GM19043 (cell line): Measurements from ENCODE around the gene SLC8A3.
A peak's percentile ranks its signal among the peaks of the same experiment; 100 is the strongest.
"Not testable (repeated sequence)": the region's sequence is repeated elsewhere in the genome, so short reads cannot be mapped to it uniquely, and the experiment has no call there.

Experiments
- ATAC-seq: cut with Tn5 transposase; IDR thresholded peaks from one replicate; pipeline ENCODE4 v1.9.1; 2021; ENCODE audit warnings: low read depth; ENCODE audit not compliant: unreplicated experiment

Gene SLC8A3

GRCh38 chr14:70188659-70189455, at the start of gene SLC8A3:
TSS of gene SLC8A3 (minus strand) at chr14:70188951. CDS start at chr14:70168422, 20,529 bp downstream.
- peak; percentile 33 for ATAC-seq

- no peak for ATAC-seq
Measured at GRCh38 chr14:70237710-70238109, 49.0 kb upstream of the SLC8A3 start.

- no peak for ATAC-seq
Measured at GRCh38 chr14:70234066-70234950, 45.6 kb upstream of the SLC8A3 start.

GRCh38 chr14:70231756-70232544, 43.2 kb upstream of the SLC8A3 start:
- ATAC-seq = not testable (repeated sequence)

GRCh38 chr14:70229877-70230640, 41.3 kb upstream of the SLC8A3 start:
- ATAC-seq = not testable (repeated sequence)

- no peak for ATAC-seq
Measured at GRCh38 chr14:70213721-70214282, 25.1 kb upstream of the SLC8A3 start.

GRCh38 chr14:70212752-70213151, 24.0 kb upstream of the SLC8A3 start:
- ATAC-seq = no peak

GRCh38 chr14:70208380-70208779, 19.6 kb upstream of the SLC8A3 start:
- ATAC-seq = no peak

- no peak for ATAC-seq
Measured at GRCh38 chr14:70203686-70204085, 14.9 kb upstream of the SLC8A3 start.

- ATAC-seq = no peak
Measured at GRCh38 chr14:70201994-70202393, 13.2 kb upstream of the SLC8A3 start.

- no peak for ATAC-seq
Measured at GRCh38 chr14:70193396-70193795, 4.6 kb upstream of the SLC8A3 start.

GRCh38 chr14:70192915-70193314, 4.2 kb upstream of the SLC8A3 start:
- no peak for ATAC-seq

- ATAC-seq = no peak
Measured at GRCh38 chr14:70190156-70190555, 1.4 kb upstream of the SLC8A3 start.

GRCh38 chr14:70189456-70190077, 816 bp upstream of the SLC8A3 start:
- ATAC-seq = no peak

GRCh38 chr14:70188322-70188658, 461 bp downstream of the SLC8A3 start:
- peak; percentile 5 for ATAC-seq

- no peak for ATAC-seq
Measured at GRCh38 chr14:70186900-70187451, 1.8 kb downstream of the SLC8A3 start.

- ATAC-seq = no peak
Measured at GRCh38 chr14:70183991-70184390, 4.8 kb downstream of the SLC8A3 start.

GRCh38 chr14:70181276-70181675, 7.5 kb downstream of the SLC8A3 start:
- no peak for ATAC-seq

- ATAC-seq = no peak
Measured at GRCh38 chr14:70180718-70181117, 8.0 kb downstream of the SLC8A3 start.
